Kidney epithelial cell (primary cell): ENCODE data around the gene CNGB1. TPM values are rescaled to one million over a fixed set of nuclear protein-coding genes. Genes with fewer than 3 reads are reported as not detected.

Source experiments
- DNase-seq: peaks from one replicate; pipeline ENCODE4 v3.0.0-alpha.2; 2010; ENCODE audit warnings: low read depth
- H3K27me3 ChIP-seq: 2 replicates; pipeline ENCODE4 v1.6.0; 2011; ENCODE audit warnings: low read length; ENCODE audit not compliant: control insufficient read depth, insufficient read depth
- H3K36me3 ChIP-seq: 2 replicates; pipeline ENCODE4 v1.5.1; 2011; ENCODE audit warnings: low read length; ENCODE audit not compliant: control insufficient read depth, insufficient read depth
- H3K4me3 ChIP-seq: 2 replicates; pipeline ENCODE4 v1.5.1; 2011; ENCODE audit warnings: low read depth, mild to moderate bottlenecking, control low read depth, low read length
- total RNA-seq: library from RNA; depleted of rRNA; stranded (reverse); fragments of >200 nt; gene quantifications from 2 replicates; pipeline ENCODE4 v1.2.3, GENCODE V29; 2015
- TF ChIP-seq, protein P1 (sequence below): IDR thresholded peaks from 2 replicates; pipeline ENCODE4 v1.5.1; 2011; ENCODE audit warnings: mild to moderate bottlenecking, moderate library complexity, low read length, control low read depth, inconsistent platforms; ENCODE audit not compliant: insufficient read depth, poor library complexity, severe bottlenecking

CNGB1 gene
- total RNA-seq, 1 donor from 2014 or later = not detected

DNA sequence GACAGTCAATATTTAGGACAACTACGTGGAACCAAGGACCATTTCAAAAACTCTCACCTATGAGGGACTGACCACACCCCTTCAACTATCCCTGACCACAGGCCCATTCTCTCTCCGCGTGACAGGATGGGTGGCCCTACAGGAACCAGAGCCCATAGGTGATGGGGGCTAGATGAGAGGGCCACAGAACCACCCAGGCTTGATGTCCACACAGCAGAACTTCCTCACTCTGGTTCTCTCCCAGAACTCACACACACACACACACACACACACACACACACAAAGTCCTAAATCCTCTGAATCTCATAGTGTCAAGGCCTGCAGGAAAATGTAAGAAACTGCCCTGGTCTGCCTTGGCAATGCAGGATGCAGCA is 28.1 kb upstream of the CNGB1 start:
- Histone ChIP-seq H3K36me3 (peaks cover 1% of the 10 kb centered on the region), H3K27me3 (no peaks in the 10 kb centered on the region), H3K4me3 (no peak overlapping the region)
- no peak for DNase-seq
- TF ChIP-seq, protein P1, sequence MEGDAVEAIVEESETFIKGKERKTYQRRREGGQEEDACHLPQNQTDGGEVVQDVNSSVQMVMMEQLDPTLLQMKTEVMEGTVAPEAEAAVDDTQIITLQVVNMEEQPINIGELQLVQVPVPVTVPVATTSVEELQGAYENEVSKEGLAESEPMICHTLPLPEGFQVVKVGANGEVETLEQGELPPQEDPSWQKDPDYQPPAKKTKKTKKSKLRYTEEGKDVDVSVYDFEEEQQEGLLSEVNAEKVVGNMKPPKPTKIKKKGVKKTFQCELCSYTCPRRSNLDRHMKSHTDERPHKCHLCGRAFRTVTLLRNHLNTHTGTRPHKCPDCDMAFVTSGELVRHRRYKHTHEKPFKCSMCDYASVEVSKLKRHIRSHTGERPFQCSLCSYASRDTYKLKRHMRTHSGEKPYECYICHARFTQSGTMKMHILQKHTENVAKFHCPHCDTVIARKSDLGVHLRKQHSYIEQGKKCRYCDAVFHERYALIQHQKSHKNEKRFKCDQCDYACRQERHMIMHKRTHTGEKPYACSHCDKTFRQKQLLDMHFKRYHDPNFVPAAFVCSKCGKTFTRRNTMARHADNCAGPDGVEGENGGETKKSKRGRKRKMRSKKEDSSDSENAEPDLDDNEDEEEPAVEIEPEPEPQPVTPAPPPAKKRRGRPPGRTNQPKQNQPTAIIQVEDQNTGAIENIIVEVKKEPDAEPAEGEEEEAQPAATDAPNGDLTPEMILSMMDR = no peak

DNA sequence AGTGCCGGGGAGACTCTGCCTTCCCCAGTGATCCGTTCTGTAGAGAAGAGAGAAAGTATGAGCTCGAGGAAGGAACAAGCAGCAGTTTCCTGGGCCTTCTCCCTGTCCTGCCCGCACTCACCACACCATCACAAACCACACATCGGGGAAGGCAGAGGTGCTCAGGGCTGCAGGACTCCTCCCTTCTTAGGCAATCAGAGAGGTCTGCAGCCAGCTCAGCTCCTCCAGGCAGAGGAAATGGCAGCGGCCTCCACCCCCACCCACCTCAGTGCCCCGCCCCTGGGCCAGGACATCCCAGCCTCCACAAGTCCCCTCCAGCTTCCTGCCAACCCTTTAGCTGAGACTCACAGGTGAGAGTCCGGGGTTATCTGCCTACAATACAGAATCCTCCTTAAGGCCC is 27.6 kb upstream of the CNGB1 start:
- Histone ChIP-seq H3K4me3 (no peak overlapping the region), H3K27me3 (no peaks in the 10 kb centered on the region), H3K36me3 (peaks cover 3% of the 10 kb centered on the region)
- no peak for DNase-seq
- TF ChIP-seq, protein P1 = no peak

DNA sequence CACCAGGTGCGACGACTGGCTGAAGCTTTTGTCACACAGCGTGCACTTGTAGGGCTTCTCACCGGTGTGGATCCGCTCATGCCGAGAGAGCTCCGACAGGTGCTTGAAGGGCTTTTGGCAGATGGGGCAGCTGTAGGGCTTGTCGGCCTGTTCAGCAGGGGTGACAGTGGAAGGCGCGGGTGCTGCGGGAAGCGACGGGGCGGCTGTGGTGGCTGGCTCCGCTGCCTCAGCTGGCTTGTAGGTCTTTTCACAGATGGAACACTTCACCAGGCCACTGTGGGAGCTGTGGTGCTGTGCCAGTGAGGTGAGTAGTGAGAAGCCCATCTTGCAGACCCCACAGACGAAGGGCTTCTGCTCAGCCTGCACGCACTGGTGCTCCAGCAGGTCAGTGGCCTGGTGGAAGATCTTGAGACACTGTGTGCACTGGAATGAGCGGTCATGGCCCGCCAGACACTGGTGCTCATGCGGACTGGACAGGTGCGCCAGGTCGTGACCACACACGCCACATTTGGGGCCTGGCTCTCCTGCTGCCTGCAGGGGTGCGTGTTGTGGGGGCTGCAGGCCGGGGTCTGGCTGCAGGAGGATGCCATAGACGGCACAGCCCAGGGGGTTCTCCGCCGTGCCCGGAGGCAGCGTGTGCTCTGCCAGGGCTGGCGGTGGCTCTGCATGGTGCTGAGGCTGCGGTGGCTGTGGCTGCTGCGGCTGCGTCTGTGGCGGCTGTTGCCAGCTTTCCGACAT is 26.8 kb upstream of the CNGB1 start:
- Histone ChIP-seq H3K27me3 (no peaks in the 10 kb centered on the region), H3K4me3 (no peak overlapping the region), H3K36me3 (peaks cover 3% of the 10 kb centered on the region)
- no peak for DNase-seq
- TF ChIP-seq, protein P1 = no peak

DNA sequence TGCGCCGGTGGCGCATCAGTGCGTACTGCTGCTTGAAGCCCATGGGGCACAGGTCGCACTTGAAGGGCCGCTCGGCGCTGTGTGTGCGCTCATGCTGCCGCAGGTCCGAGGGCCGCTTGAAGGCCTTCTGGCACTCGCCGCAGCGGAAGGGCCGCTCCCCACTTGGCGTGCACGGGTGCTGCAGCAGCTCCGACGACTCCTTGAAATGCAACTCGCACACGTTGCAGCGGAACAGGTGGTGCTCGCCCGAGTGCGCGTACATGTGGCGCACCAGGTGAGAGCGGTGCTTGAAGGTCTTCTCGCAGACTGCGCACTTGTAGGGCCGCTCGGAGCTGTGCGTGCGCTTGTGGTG is 26.2 kb upstream of the CNGB1 start:
- TF ChIP-seq, protein P1 = no peak
- H3K27me3 ChIP-seq = no peaks in the 10 kb centered on the region
- no peak for DNase-seq
- peaks cover 3% of the 10 kb centered on the region for H3K36me3 ChIP-seq
- no peak overlapping the region for H3K4me3 ChIP-seq

DNA sequence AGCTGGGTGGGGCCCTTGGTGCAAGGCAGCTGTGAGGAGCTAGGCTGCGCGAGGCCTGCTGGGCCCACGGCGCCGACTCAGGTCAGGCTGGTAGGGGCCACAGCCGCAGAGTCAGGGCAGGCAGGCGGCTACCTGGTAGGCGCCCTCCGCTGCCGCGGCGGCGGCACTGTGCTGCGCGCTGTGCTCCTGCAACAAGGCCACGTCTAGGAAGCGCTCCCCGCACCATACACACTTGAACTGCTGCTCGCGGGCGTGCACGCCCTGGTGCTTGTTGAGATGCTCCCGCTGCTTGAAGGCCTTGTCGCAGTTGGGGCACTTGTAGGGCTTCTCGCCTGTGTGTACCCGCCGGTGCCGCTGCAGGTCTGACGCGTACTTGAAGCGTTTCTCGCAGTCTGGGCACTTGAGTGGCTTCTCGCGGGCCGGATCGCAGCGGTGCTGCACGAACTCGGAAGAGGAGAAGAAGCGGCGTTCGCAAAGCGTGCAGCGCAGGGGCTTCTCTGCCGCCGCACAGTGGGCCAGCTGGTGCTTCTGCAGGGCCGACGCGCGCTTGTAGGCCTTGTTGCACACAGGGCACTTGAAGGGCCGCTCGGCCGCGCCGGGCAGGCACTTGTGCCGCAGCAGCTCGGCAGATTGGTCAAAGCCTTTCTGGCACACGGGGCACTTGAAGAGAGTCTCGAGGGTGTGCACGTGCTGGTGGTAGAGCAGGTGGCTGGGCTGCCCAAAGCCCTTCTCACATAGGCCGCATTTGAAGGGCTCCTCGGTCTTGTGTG is 25.7 kb upstream of the CNGB1 start:
- Histone ChIP-seq H3K4me3 (no peak overlapping the region), H3K36me3 (peaks cover 2% of the 10 kb centered on the region), H3K27me3 (no peaks in the 10 kb centered on the region)
- TF ChIP-seq, protein P1 = no peak
- no peak for DNase-seq
